Erythroblast (primary cell): Measurements from ENCODE around the gene SPART.

Experiments used
- DNase-seq, 2 experiments: peaks; one replicate each; lab custom pipeline; 2025; lab: John Stamatoyannopoulos, UW
- GATA1 ChIP-seq: IDR thresholded peaks from 2 replicates; pipeline ENCODE4 v1.6.1; 2011; ENCODE audit warnings: low read depth, mild to moderate bottlenecking, control low read depth, low read length, moderate library complexity
- POLR2A ChIP-seq: IDR thresholded peaks from 2 replicates; pipeline ENCODE4 v1.6.1; 2011; ENCODE audit warnings: mild to moderate bottlenecking, low read length

Gene SPART

GRCh38 chr13:36362251-36362650 lies 16.1 kb upstream of the SPART start:
- no peak for DNase-seq
- TF ChIP-seq GATA1 (no peak), POLR2A (no peak)

GRCh38 chr13:36360903-36361302 lies 14.7 kb upstream of the SPART start:
- no peak for DNase-seq
- TF ChIP-seq GATA1: no peak
- no peak for TF ChIP-seq POLR2A

GRCh38 chr13:36359301-36359950 lies 13.2 kb upstream of the SPART start:
- no peak for DNase-seq
- TF ChIP-seq POLR2A: no peak
- TF ChIP-seq GATA1: no peak

- no peak for DNase-seq
- TF ChIP-seq POLR2A (no peak), GATA1 (no peak)
Measured at GRCh38 chr13:36358175-36358718, 12.1 kb upstream of the SPART start.

GRCh38 chr13:36357692-36358091 lies 11.5 kb upstream of the SPART start:
- DNase-seq: no peak
- TF ChIP-seq POLR2A (no peak), GATA1 (no peak)

- TF ChIP-seq GATA1: no peak
- DNase-seq: no peak
Measured at GRCh38 chr13:36357231-36357630, 11.0 kb upstream of the SPART start.

GRCh38 chr13:36356058-36356457 lies 9.9 kb upstream of the SPART start:
- TF ChIP-seq POLR2A: no peak
- TF ChIP-seq GATA1: no peak
- no peak for DNase-seq

- no peak for DNase-seq
- no peak for TF ChIP-seq GATA1
- no peak for TF ChIP-seq POLR2A
Measured at GRCh38 chr13:36355632-36356031, 9.4 kb upstream of the SPART start.

GRCh38 chr13:36354842-36355623 lies 8.8 kb upstream of the SPART start:
- DNase-seq: no peak
- TF ChIP-seq GATA1: no peak

GRCh38 chr13:36353001-36353400 lies 6.8 kb upstream of the SPART start:
- no peak for TF ChIP-seq GATA1
- TF ChIP-seq POLR2A: no peak
- DNase-seq: no peak

- no peak for TF ChIP-seq POLR2A
- TF ChIP-seq GATA1: no peak
- no peak for DNase-seq
Measured at GRCh38 chr13:36352350-36352749, 6.2 kb upstream of the SPART start.

- TF ChIP-seq GATA1 (no peak), POLR2A (no peak)
Measured at GRCh38 chr13:36347531-36348210, 1.5 kb upstream of the SPART start.

GRCh38 chr13:36345438-36346221 lies 564 bp downstream of the SPART start:
- TF ChIP-seq GATA1: no peak
- TF ChIP-seq POLR2A: peak; percentile 79
- peak; percentile 86 to 91 for DNase-seq

More at GRCh38 chr13:36347531-36348210, 1.5 kb upstream of the SPART start:
- DNase-seq: no peak

- DNase-seq: peak; percentile 57 to 76
- TF ChIP-seq GATA1 (no peak), POLR2A (no peak)
Measured at GRCh38 chr13:36344886-36345437, 1.2 kb downstream of the SPART start.
